GM18909 (cell line): ENCODE data around the gene CD244.

ENCODE experiments used
- ATAC-seq: cut with Tn5 transposase; IDR thresholded peaks from one replicate; pipeline ENCODE4 v1.9.1; 2021; ENCODE audit warnings: mild to moderate bottlenecking; ENCODE audit not compliant: unreplicated experiment, poor library complexity

Gene CD244

GRCh38 chr1:160818207-160818937 lies 44.3 kb downstream of the CD244 start:
- ATAC-seq, result no peak

- ATAC-seq, result no peak
These were observed 47.8 kb downstream of the CD244 start for GRCh38 chr1:160814856-160815255.

- ATAC-seq, result no peak
These were observed 48.4 kb downstream of the CD244 start for GRCh38 chr1:160814316-160814715.

GRCh38 chr1:160813215-160813614 lies 49.5 kb downstream of the CD244 start:
- ATAC-seq, result no peak

- ATAC-seq, result no peak
These were observed 51.5 kb downstream of the CD244 start for GRCh38 chr1:160811147-160811546.

GRCh38 chr1:160810486-160810885 lies 52.2 kb downstream of the CD244 start:
- no peak for ATAC-seq

GRCh38 chr1:160808289-160808688 lies 54.4 kb downstream of the CD244 start:
- ATAC-seq, result no peak

- no peak for ATAC-seq
These were observed 54.9 kb downstream of the CD244 start for GRCh38 chr1:160807738-160808137.

GRCh38 chr1:160807247-160807646 lies 55.4 kb downstream of the CD244 start:
- no peak for ATAC-seq

- no peak for ATAC-seq
These were observed 55.9 kb downstream of the CD244 start for GRCh38 chr1:160806784-160807183.

- ATAC-seq, result no peak
These were observed 56.5 kb downstream of the CD244 start for GRCh38 chr1:160806109-160806665.

GRCh38 chr1:160801836-160802580 lies 60.7 kb downstream of the CD244 start:
- ATAC-seq, result no peak

GRCh38 chr1:160800645-160801408 lies 61.9 kb downstream of the CD244 start:
- ATAC-seq, result no peak

- ATAC-seq, result no peak
These were observed 62.5 kb downstream of the CD244 start for GRCh38 chr1:160800142-160800541.

- no peak for ATAC-seq
These were observed 63.0 kb downstream of the CD244 start for GRCh38 chr1:160799641-160800040.

- no peak for ATAC-seq
These were observed 64.2 kb downstream of the CD244 start for GRCh38 chr1:160798439-160798838.

- no peak for ATAC-seq
These were observed 64.8 kb downstream of the CD244 start for GRCh38 chr1:160797861-160798273.

GRCh38 chr1:160797271-160797709 lies 65.4 kb downstream of the CD244 start:
- ATAC-seq, result peak; percentile 29

GRCh38 chr1:160795951-160796383 lies 66.7 kb downstream of the CD244 start, which contains the start of gene LY9:
Gene LY9, plus strand, starts transcription at chr1:160796174. Its CDS starts 14 bp downstream, at chr1:160796188.
- peak; percentile 85 for ATAC-seq

GRCh38 chr1:160794376-160794775 lies 68.3 kb downstream of the CD244 start:
- ATAC-seq, result no peak
